ENCODE measurements around the gene CD209. TPM values are rescaled to one million over a fixed set of nuclear protein-coding genes. Genes with fewer than 3 reads are reported as not detected.

Gene CD209
- total RNA-seq, 2 experiments from 2014 or later: not detected

DNA sequence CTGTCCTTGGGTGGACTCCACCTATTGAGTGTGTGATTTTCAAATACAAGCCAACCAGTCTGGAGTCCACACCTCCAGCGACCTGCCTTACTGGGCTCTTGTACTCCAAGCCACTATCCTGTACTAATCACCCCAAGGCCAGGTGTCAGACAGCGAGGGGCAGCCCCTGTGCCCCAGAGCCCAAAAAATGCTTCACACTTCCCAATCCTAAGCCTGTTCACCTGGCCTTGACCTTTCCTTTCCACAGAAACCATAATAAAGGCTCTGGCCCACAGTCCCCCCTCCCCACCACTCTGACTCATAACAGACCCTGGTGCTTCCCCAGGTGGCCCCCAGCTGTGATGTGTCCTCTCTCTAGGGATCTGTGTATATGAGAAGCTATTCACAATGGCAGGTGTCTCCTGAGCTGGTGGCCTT, 3.9 kb downstream of the CD209 start:
- H3K27me3 Mint-ChIP-seq (ENCODE audit: low read depth): peaks cover 11% of the 10 kb centered on the region
- H3K36me3 Mint-ChIP-seq (ENCODE audit: low read depth): no peaks in the 10 kb centered on the region
- ChIA-PET POLR2A (no interaction called here), CTCF (interaction anchor here (1.2 kb wide), 1 partner anchor 62 kb away, joined by 4 read pairs; the partner anchor contains the start of gene TRAPPC5)
- no peak for ATAC-seq
- no peak for DNase-seq
- no peak overlapping the region for H3K27ac Mint-ChIP-seq
- H3K9me3 Mint-ChIP-seq (ENCODE audit: insufficient read depth): peaks cover 4% of the 10 kb centered on the region
- no peak overlapping the region for H3K4me3 Mint-ChIP-seq
- H3K4me1 Mint-ChIP-seq (ENCODE audit: low read depth): no peaks in the 10 kb centered on the region

DNA sequence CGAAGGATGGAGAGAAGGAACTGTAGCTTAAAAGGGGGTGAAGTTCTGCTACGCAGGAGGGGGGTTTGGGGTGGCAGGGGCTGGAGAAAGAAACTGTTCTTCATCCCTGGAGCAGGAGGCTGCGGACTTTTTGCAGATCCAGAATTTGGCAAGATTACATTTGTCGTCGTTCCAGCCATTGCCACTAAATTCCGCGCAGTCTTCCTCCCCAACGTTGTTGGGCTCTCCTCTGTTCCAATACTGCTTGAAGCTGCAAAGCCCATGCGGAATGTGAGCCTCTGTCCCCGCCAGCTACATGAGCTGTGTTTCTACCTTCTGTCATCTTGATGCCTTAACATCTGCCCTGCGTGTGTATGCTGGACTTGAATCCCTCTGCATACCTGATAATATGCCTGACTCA, 4.3 kb downstream of the CD209 start:
- Mint-ChIP-seq H3K9me3 (ENCODE audit: insufficient read depth) (peaks cover 1% of the 10 kb centered on the region), H3K27me3 (ENCODE audit: low read depth) (peaks cover 11% of the 10 kb centered on the region), H3K36me3 (ENCODE audit: low read depth) (no peaks in the 10 kb centered on the region), H3K4me3 (no peak overlapping the region), H3K4me1 (ENCODE audit: low read depth) (no peaks in the 10 kb centered on the region), H3K27ac (no peak overlapping the region)
- ChIA-PET POLR2A (no interaction called here), CTCF (interaction anchor here (1.2 kb wide), 1 partner anchor 62 kb away, joined by 4 read pairs; the partner anchor contains the start of gene TRAPPC5)
- no peak for DNase-seq
- ATAC-seq: no peak

DNA sequence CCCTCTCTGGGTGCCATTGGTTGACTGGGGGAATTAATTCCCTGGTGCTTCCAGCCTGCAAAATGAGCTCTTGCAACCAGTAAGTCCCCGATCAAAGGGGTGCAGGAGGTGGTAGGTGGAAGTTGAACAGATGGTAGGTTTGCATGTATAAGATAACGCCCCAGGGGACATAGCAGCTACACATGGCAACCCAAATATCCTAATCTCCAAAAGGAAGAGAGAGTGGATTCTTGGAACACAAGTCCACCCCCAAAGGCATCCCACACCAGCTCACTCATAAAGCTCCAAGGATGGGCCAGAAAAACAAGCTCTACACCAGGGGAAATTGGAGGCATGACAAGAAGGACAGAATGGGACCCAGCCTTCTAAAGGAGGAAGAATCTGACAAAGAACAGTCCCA, 4.8 kb downstream of the CD209 start:
- CTCF ChIA-PET: no interaction called here
- no peak overlapping the region for H3K27ac Mint-ChIP-seq

DNA sequence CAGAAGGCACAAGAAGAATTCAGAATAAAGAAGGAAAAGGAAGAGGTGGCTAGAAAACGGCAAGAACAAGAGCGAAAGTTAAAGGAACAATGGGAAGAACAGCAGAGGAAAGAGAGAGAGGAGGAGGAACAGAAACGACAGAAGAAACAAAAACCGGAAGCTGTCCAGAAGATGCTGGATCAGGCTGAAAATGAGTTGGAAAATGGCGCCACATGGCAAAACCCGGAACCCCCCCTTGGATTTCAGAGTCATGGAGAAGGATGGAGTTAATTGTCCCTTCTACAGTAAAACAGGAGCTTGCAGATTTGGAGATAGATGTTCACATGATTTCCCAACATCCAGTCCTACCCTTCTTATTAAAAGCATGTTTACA, 6.7 kb downstream of the CD209 start:
- Mint-ChIP-seq H3K27me3 (ENCODE audit: low read depth) (peaks cover 11% of the 10 kb centered on the region), H3K4me3 (no peak overlapping the region), H3K27ac (no peak overlapping the region), H3K36me3 (ENCODE audit: low read depth) (no peaks in the 10 kb centered on the region), H3K4me1 (ENCODE audit: low read depth) (no peaks in the 10 kb centered on the region), H3K9me3 (ENCODE audit: insufficient read depth) (no peaks in the 10 kb centered on the region)
- CTCF ChIA-PET: no interaction called here
- ATAC-seq: no peak
- POLR2A ChIA-PET: no interaction called here
- no peak for DNase-seq

More for the DNA sequence above, 4.8 kb downstream of the CD209 start:
- POLR2A ChIA-PET: no interaction called here
- H3K9me3 Mint-ChIP-seq (ENCODE audit: insufficient read depth): no peaks in the 10 kb centered on the region
- H3K27me3 Mint-ChIP-seq (ENCODE audit: low read depth): peaks cover 11% of the 10 kb centered on the region
- DNase-seq (no peak), ATAC-seq (no peak)
- no peak overlapping the region for H3K4me3 Mint-ChIP-seq
- H3K4me1 Mint-ChIP-seq (ENCODE audit: low read depth): no peaks in the 10 kb centered on the region
- no peaks in the 10 kb centered on the region for H3K36me3 Mint-ChIP-seq (ENCODE audit: low read depth)

DNA sequence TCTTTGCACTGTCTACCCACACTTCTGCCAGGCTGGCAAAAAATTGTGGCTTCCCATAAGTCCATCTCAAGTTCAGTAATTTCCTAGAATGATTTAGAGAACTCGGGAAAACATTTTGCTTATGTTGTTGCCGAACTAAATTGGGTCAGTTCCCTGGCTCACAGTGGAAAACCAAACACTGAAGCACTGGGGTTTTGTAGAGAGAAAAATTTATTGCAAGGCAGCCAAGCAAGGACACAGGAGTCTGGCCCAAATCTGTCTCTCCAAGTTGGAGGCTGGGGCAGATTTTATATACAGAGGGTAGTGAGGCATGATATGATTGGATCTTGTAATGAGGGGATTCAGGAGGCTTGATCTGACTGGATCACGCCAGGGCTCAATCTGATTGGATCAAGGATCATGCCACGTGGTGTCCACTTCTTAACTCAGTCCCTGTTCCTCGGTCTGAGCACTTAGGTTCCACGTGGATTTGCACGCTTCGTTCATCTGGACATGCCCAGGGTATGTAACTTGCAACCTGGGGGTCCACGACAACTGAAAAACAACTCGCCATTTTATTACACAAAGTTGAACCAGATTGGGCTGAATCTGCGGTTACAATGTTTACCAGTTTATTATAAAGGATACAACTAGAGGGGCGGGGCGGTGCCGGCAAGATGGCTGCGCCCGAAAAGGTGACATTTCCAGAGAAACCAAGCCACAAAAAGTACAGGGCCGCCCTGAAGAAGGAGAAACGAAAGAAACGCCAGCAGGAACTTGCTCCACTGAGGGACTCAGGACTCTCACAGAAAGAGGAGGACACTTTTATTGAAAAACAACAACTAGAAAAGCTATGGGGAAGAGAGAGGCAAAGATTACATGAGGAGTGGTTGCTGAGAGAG, 7.3 kb downstream of the CD209 start:
- DNase-seq (no peak), ATAC-seq (no peak)
- ChIA-PET CTCF (interaction anchor here (1.6 kb wide), 1 partner anchor 172 kb away, joined by 4 read pairs; no protein-coding TSS in a partner anchor), POLR2A (interaction anchor here (0.5 to 0.6 kb wide), 2 partner anchors 79 to 110 kb away, joined by 3 read pairs; partner anchors contain the start of gene PET100)
- Mint-ChIP-seq H3K4me3 (no peak overlapping the region), H3K27ac (no peak overlapping the region), H3K27me3 (ENCODE audit: low read depth) (peaks cover 15% of the 10 kb centered on the region), H3K9me3 (ENCODE audit: insufficient read depth) (no peaks in the 10 kb centered on the region), H3K36me3 (ENCODE audit: low read depth) (no peaks in the 10 kb centered on the region), H3K4me1 (ENCODE audit: low read depth) (no peaks in the 10 kb centered on the region)

DNA sequence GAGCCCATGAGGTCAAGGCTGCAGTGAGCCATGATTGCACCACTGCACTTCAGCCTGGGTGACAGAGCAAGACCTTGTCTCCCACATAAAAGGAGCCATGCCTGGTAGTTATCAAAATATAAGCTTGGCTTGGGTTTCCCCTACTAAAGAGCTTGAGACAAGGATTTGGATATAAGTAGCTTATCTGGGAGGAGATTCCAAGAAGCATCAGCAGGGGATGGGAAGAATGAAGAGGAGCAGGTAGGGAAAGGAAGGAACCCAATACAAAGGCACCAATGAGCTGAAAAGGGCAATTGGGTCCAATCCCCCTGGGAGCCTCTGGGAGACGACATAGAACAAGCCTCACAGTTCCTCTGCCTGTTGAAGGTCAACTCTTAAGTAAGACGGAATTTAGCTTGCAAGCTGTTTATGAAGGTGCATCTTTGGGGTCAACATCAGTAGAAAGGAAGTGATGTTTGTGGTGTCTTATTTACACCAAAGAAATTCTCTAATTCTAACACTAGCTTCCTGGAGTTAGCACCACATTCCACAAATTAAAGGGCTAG, 8.1 kb downstream of the CD209 start:
- ATAC-seq (no peak), DNase-seq (no peak)
- no peak overlapping the region for H3K27ac Mint-ChIP-seq
- H3K36me3 Mint-ChIP-seq (ENCODE audit: low read depth): no peaks in the 10 kb centered on the region
- no peaks in the 10 kb centered on the region for H3K9me3 Mint-ChIP-seq (ENCODE audit: insufficient read depth)
- no peak overlapping the region for H3K4me3 Mint-ChIP-seq
- H3K4me1 Mint-ChIP-seq (ENCODE audit: low read depth): no peaks in the 10 kb centered on the region
- CTCF ChIA-PET: interaction anchor here (1.6 kb wide), 1 partner anchor 171 kb away, joined by 4 read pairs; no protein-coding TSS in a partner anchor
- POLR2A ChIA-PET: interaction anchor here (0.5 to 0.6 kb wide), 2 partner anchors 80 to 110 kb away, joined by 3 read pairs; partner anchors contain the start of gene PET100
- peaks cover 17% of the 10 kb centered on the region for H3K27me3 Mint-ChIP-seq (ENCODE audit: low read depth)

DNA sequence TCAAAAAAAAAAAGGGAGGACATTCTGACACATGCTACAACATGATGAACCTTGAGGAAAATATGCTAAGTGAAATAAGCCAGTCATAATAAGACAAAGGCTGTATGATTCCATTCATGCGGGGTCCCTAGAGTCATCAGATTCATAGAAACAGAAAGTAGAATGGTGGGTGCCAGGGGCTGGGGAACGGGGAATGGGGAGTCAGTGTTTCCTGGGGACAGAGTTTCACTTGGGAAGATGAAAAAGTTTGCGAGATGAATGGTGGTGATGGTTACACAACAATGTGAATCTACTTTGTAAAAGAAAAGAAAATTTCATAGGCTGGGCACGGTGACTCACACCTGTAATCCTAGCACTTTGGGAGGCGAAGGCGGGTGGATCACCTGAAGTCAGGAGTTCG, 9.3 kb downstream of the CD209 start:
- ChIA-PET CTCF (interaction anchor here (1.6 kb wide), 1 partner anchor 170 kb away, joined by 4 read pairs; no protein-coding TSS in a partner anchor), POLR2A (no interaction called here)
- Mint-ChIP-seq H3K27me3 (ENCODE audit: low read depth) (peaks cover 20% of the 10 kb centered on the region), H3K36me3 (ENCODE audit: low read depth) (no peaks in the 10 kb centered on the region), H3K4me3 (no peak overlapping the region), H3K9me3 (ENCODE audit: insufficient read depth) (no peaks in the 10 kb centered on the region), H3K27ac (no peak overlapping the region), H3K4me1 (ENCODE audit: low read depth) (no peaks in the 10 kb centered on the region)
- DNase-seq (no peak), ATAC-seq (no peak)

DNA sequence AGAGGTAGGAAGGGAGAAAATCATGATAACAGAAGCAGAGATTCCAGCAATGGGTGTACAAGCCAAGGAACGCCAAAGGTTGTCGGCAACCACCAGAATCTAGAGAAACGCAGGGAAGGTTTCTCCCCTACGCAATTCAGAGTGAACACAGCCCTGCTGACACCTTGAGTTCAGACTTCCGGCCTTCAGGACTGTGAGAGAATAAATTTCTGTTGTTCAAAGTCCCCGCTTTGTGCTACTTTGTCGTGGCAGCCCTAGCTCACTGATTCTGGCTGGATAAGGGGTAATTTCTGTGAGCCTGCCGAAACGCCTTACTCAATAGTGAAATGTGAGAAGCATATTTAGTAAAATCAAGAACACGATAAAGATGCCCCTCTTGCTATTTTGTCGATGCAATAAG, 10.1 kb downstream of the CD209 start:
- no peak overlapping the region for H3K4me3 Mint-ChIP-seq
- H3K36me3 Mint-ChIP-seq (ENCODE audit: low read depth): no peaks in the 10 kb centered on the region
- H3K27me3 Mint-ChIP-seq (ENCODE audit: low read depth): peaks cover 20% of the 10 kb centered on the region
- ChIA-PET CTCF (no interaction called here), POLR2A (no interaction called here)
- DNase-seq (no peak), ATAC-seq (no peak)
- H3K9me3 Mint-ChIP-seq (ENCODE audit: insufficient read depth): no peaks in the 10 kb centered on the region
- no peaks in the 10 kb centered on the region for H3K4me1 Mint-ChIP-seq (ENCODE audit: low read depth)
- H3K27ac Mint-ChIP-seq: no peak overlapping the region

DNA sequence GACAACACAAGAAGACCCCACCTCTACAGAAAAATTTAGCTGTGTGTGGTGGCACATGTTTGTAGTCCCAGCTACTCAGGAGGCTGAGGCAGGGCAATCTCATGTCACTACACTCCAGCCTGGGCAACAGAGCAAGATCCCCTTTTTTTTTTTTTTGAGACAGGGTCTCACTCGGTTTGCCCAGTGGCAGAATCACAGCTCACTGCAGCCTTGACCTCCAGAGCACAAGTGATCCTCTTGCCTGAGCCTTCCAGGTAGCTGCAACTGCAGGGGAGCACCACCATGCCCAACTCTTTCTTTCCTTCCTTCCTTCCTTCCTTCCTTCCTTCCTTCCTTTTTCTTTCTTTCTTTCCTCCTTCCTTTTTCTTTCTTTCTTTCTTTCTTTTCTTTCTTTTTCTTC, 11.2 kb downstream of the CD209 start:
- H3K4me1 Mint-ChIP-seq (ENCODE audit: low read depth): no peaks in the 10 kb centered on the region
- no peak overlapping the region for H3K27ac Mint-ChIP-seq
- DNase-seq (no peak), ATAC-seq (no peak)
- H3K9me3 Mint-ChIP-seq (ENCODE audit: insufficient read depth): no peaks in the 10 kb centered on the region
- H3K4me3 Mint-ChIP-seq: no peak overlapping the region
- ChIA-PET POLR2A (no interaction called here), CTCF (no interaction called here)
- no peaks in the 10 kb centered on the region for H3K36me3 Mint-ChIP-seq (ENCODE audit: low read depth)
- peaks cover 30% of the 10 kb centered on the region for H3K27me3 Mint-ChIP-seq (ENCODE audit: low read depth)

DNA sequence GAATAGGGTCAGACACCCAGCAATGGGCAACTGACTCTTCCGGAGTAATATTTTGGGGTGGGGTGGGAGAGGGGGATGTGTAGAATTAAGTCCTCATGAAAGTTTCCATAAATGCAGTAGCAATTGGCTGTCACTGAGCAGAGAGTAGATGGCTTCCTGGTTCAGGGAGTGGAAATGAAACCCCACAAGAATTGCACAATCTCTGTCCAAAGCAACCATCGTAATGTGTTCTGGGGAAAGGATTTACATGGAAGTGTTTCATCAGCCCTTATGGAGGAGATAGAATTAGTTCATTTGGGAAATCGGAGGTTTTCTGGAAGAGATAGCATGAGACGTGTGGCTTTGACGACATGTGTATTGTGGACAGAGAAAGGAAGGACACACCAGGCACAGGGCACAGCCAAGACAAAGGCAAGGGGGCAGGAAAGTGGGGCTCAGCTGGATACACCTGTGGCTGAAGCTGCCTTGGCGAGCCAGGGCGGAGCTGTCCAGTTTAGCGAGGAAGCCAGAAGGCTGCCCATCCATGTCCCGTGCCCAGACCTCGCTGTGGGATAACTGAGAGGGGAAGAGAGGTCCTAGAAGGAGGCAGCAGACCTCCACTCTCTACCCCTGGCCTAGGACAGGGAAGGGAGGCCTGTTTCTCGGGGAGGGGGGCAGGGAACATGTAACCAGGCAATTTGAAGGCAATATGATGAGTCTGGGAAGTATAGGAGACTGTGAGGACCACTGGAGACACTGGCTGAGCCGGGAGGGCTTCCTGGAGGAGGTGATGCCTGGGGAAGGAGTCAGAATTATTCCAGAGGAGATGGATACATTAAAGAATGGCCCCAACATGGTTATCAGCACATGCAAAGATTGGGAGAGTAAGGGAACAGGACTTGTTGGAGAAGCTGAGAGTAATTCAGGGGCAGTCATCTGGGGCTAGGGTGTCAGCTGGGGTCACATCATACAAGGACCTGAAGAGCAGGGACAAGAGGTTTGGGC, 12.8 kb downstream of the CD209 start:
- Mint-ChIP-seq H3K4me3 (no peak overlapping the region), H3K27ac (no peak overlapping the region), H3K9me3 (ENCODE audit: insufficient read depth) (no peaks in the 10 kb centered on the region), H3K27me3 (ENCODE audit: low read depth) (peaks cover 32% of the 10 kb centered on the region), H3K4me1 (ENCODE audit: low read depth) (no peaks in the 10 kb centered on the region), H3K36me3 (ENCODE audit: low read depth) (no peaks in the 10 kb centered on the region)
- ATAC-seq (no peak), DNase-seq (no peak)
- ChIA-PET CTCF (interaction anchor here (0.6 kb wide), 1 partner anchor 54 kb away, joined by 3 read pairs; the partner anchor contains the start of gene TRAPPC5), POLR2A (no interaction called here)

DNA sequence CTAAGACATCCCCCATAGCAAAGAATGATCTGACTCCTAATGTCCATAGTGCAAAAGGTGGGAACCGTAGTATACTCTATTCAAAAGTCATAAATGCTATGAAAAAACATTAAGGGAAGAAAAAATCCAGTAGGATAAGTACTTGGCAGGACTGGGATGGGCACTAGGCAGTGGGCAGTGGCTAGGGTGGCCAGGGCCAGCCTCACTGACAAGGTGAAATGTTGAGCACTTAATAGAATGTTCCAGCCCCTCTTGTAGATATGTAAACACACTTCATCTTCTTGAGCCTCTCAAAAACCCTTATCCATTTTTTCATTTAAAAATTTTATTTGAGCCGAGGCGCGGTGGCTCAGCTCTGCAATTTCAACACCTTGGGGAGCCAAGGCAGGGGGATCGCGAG, 14.0 kb downstream of the CD209 start:
- ATAC-seq: no peak
- Mint-ChIP-seq H3K4me1 (ENCODE audit: low read depth) (no peaks in the 10 kb centered on the region), H3K4me3 (no peak overlapping the region), H3K9me3 (ENCODE audit: insufficient read depth) (no peaks in the 10 kb centered on the region), H3K27me3 (ENCODE audit: low read depth) (peaks cover 43% of the 10 kb centered on the region), H3K36me3 (ENCODE audit: low read depth) (no peaks in the 10 kb centered on the region), H3K27ac (no peak overlapping the region)
- CTCF ChIA-PET: no interaction called here
- POLR2A ChIA-PET: no interaction called here
- no peak for DNase-seq

All from activated CD8-positive, alpha-beta T cell treated with anti-CD3 and anti-CD28 coated beads, Interleukin-2, amount 10 ng/mL, durations not matched to agents 7 days and 5 days (primary cell).